GM20431 (cell line): ENCODE measurements around the gene HCN2.

Experiments used
- in situ Hi-C: fragments of 300-500 bp; cut with MseI, MboI; formaldehyde crosslinking; loops from one replicate; pipeline ENCODE4 v1.15.0; 2020; ENCODE audit warnings: low sequenced_read_pairs; ENCODE audit not compliant: unreplicated experiment

HCN2 gene

GRCh38 chr19:664913-665443 is 75.3 kb downstream of the HCN2 start:
- in situ Hi-C loops, result loop anchor here (10.0 kb wide), 1 partner anchor 70 kb away; no protein-coding TSS in a partner anchor
